Hematopoietic multipotent progenitor cell (in vitro differentiated cells): Measurements from ENCODE around the gene TTLL10. TPM values are rescaled to one million over a fixed set of nuclear protein-coding genes. Genes with fewer than 3 reads are reported as not detected.
"Not testable (repeated sequence)": the region's sequence is repeated elsewhere in the genome, so short reads cannot be mapped to it uniquely, and the experiment has no call there.

Experiments used
- DNase-seq, 3 donors: peaks; one replicate each; pipeline ENCODE4 v3.0.0-alpha.2; 2011 to 2015; ENCODE audit warnings: low read depth in 2 of 3, low spot score in 2 of 3
- total RNA-seq: library from RNA; depleted of rRNA; stranded (reverse); fragments of >200 nt; gene quantifications from one replicate; pipeline ENCODE4 v1.2.3, GENCODE V29; 2012

The TTLL10 gene
- total RNA-seq, 1 donor = 4.3 TPM

DNA sequence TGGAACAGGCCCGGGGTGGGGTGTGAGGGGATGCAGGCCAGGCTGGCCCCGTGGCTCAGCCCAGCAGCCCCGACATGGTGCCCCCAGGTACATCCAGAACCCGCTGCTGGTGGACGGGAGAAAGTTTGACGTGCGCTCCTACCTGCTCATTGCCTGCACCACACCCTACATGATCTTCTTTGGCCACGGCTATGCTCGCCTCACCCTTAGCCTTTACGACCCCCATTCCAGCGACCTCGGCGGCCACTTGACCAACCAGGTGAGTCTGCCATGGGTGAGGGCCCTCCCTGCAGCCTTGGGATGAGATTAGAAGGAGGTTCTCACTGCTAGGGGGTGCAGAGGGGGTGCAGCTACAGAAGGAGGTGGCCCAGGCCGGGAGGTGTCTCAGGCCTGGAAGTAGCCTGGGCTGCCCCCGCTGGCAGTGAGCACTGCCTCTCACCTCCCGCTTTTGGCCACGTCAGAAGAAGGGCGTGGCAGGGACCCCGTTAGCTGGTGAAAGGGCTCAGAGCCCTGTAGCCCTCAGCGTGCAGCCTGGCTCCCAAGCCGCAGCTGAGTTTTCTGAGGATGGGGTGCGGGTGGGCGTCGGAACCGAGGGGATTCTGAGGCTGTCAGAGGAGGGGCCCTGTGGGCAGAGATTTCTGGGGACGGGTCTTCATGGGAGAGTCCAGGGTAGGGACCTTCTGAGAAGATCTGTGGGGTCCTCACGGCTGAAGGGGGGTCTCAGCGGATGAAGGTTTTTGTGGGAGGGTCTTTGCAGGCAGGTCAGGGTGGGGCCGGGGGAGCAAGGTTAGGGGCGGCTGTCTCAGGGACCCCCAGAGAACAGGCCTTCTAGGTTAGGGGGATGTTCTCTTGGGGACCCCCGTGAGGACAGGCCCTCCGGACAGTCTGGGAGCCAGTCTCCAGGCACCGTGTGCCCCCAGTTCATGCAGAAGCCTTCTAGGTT, 10.4 kb downstream of the TTLL10 start:
- DNase-seq = no peak

DNA sequence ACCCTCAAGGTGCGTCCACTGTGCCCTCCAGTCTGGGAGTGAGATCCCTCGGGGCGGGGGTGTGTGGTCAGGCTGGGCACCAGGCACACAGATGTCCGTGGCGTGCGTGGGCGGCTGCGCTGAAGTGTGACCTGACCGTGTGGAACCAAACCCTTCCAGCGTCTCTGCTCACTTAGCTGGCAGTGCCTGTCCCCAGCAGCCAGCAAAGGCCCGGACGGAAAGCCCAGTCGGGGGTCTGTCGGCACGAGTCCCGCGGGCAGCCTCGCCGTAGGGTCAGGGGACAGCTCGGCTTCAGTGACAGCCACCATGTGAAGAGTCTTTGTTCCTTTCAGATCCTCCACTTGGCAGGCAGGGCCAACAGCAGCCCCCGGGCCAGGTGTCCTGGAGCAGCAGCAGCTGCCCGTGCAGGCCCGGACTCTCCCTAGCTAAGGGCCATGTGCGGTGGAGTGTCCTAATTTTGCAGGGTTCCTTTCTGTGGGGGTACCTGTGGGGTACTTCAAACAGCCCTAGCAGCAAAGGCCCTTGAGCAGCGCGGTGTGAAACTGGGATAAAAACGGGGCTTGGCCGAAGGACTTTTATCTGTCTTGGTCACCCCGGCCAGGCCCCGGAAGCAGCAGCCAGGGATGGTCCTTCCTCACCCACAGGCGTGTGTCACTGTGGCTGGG, 11.6 kb downstream of the TTLL10 start:
- no peak for DNase-seq

DNA sequence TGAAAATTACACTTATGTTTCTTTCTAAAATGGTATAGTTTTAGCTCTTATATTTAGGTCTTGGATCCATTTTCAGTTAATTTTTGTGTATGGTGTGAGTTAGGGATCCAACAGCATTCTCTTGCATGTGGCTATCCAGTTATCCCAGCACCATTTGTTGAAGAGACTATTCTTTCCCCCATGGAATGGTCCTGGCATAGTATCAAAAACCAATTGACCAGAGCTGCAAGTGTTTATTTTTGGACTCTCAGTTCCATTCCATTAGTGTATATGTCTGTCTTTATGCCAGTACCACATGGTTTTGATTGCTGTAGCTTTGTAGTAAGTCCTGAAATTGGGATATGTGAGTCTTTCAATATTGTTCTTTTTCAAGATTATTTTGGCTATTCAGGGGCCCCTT, 14.3 kb downstream of the TTLL10 start:
- DNase-seq = no peak

DNA sequence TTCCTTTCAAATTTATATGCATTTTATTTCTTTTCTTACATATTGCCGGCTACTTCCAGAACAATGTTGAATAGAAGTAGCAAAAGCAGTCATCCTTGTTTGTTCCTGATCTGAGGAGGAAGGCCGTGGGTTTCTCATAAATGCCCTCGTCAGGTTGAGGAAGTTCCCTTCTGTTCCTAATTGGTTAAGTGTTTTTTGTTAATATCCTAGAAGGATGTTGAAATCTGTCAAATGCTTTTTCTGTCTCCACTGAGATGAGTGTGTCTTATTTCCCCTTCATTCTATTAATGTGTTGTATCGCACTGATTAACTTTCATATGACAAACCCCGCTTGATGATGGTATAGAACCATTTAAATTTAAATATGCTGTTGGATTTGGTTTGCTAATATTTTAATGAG, 15.4 kb downstream of the TTLL10 start:
- no peak for DNase-seq

DNA sequence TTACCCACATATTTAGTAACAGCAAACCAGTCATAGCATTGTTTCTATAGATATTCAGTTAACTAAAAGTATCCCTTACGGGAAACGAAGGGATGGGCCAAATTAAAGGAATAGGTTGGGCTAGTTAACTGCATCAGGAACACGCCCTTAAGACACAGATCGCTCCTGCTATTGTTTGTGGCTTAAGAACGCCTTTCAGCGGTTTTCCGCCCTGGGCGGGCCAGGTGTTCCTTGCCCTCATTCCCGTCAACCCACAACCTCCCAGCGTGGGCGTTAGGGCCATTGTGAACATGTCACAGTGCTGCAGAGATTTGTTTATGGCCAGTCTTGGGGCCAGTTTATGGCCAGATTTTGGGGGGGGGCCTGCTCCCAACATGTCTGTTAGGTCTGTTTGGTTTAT, 18.1 kb downstream of the TTLL10 start:
- DNase-seq = no peak

DNA sequence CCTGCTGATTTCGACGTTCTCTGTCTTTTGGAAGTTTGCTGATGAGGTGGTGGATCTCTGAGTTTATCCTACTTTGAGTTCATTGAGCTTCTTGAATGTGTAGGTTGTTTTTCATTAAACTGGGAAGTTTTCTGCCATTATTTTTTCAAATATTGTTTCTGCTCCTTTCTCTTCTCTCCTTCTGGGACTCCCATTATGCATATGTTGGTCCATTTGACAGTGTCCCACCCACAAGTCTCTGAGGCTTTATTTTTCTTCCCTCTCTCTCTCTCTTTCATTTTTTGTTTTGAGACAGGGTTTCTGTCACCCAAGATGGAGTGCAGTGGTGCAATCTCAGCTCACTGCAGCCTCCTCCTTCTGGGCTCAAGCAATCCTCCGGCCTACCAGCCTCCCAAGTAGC, 21.0 kb downstream of the TTLL10 start:
- DNase-seq = no peak

DNA sequence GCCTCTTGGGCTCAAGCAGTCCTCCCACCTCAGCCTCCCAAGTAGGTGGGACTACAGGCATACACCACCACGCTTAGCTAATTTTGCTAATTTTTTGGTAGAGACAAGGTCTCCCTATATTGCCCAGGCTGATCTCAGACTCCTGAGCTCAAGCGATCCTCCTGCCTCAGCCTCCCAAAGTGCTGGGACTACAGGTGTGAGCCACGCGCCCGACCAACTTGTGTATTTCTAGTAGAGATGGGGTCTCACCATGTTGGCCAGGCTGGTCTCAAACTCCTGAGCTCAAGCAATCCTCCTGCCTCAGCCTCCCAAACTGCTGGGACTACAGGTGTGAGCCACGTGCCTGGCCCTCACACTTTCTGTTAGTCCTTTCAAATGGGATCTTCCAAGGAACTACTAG, 22.0 kb downstream of the TTLL10 start:
- not testable (repeated sequence) for DNase-seq

DNA sequence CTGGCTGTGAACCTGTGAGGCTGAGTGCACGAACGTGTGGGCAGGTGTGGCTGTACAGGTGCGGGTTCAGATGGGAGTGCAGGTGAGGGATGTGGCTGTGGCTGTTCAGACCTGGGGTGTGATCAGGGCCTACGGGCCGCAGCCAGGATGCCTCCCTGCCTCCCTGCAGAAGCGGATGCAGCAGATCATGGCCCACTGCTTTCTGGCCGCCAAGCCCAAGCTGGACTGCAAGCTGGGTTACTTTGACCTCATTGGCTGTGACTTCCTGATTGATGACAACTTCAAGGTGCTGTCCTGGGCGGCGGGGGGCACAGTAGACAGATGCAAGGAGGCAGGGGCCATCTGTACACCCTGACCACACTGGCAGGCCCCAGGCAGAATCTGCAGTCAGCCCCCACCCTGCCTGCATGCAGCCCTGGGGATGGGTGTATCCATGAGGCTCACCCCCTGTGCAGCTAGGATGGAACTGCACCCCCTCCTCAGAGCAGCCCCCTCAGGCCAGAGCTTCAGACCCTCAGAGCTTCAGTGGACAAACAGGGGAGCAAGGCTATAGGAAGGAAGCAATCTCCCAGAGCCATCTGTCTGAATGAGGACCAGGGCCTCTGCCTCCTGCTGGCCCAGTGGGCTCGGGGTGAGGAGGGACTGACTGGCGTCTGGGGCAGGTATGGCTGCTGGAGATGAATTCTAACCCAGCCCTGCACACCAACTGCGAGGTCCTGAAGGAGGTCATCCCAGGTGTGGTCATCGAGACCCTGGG, 22.9 kb downstream of the TTLL10 start:
- no peak for DNase-seq

DNA sequence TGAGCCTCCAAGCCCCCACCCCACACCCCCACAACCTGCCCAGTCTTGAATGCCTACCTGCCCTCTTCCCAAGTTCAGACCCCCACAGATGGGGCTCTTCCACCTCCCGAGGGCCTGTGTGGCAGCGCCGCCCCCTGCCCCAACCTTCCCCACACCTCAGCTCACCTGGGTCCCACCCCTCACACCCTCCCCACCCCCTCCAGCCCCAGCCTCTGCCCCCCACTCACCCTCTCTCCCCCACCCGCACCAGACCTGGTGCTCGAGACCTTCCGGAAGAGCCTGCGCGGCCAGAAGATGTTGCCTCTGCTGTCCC, 23.5 kb downstream of the TTLL10 start:
- no peak for DNase-seq

DNA sequence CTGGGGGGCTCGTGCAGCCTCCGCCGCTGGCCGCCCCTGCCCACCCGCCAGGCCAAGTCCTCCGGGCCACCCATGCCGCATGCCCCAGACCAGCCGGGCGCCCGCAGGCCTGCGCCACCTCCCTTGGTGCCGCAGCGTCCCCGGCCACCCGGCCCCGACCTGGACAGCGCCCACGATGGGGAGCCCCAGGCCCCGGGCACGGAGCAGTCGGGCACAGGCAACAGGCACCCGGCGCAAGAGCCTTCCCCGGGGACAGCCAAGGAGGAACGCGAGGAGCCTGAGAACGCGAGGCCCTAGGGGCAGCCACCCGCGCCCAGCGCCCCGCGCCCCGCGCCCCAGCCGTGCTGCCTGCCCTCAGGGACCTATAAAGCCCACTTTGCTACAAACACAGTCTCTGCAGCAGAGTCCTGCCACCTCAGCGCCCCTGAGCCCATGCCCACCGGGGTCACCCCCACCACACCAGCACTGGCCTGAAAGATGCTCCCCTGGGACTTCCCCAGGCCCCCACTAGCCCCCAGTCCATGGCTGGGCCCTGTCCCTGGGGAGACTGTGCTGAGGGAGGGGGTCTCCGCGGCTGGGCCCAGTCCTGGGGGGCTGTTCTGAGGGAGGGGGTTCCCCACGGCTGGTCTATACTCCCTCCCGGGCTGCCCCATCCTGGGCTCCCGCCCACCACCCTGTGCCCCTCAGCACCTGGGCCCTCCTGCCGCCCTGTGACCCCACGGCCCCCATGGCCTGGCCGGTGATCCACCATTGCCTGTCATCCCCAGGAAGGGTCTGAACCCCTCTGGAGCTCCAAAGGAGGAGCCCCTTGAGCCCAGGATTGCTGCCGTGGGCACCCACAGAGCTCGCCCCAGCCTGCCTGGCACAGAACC, 24.1 kb downstream of the TTLL10 start:
- DNase-seq = no peak

DNA sequence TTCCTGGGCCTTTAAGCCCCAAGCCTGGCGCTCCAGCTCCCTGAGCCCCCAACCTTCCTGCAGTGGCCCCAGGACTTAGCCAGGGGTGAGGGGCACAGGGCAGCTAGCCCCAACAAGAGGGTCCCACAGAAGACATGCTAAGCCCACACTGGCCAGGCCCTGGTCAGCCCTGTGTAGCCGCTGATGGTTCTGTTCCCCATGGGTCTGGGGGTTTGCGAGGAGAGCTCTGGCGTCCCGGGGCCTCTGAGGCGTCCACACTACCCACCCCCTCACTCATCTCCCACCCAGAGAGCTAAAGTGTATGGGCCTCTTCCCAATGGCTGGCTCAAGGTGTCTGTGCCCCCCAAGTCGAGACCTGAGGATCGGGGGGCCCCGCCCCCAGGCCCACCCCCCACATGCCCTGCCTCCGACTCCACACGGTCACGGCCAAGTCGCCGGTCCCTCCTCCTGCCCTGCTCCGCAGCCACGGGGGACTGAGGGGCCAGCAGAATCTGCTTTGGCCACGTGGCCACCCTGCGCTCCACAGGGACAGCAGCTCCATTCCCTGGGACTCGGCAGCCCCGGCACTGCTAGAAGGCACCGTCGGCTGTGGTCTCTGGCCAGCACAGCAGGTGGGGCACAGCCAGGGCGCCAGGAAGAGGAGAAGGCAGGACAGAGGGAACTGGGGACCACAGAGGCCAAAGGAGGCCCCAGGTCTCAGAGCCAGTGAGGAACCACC, 24.9 kb downstream of the TTLL10 start:
- DNase-seq = no peak

DNA sequence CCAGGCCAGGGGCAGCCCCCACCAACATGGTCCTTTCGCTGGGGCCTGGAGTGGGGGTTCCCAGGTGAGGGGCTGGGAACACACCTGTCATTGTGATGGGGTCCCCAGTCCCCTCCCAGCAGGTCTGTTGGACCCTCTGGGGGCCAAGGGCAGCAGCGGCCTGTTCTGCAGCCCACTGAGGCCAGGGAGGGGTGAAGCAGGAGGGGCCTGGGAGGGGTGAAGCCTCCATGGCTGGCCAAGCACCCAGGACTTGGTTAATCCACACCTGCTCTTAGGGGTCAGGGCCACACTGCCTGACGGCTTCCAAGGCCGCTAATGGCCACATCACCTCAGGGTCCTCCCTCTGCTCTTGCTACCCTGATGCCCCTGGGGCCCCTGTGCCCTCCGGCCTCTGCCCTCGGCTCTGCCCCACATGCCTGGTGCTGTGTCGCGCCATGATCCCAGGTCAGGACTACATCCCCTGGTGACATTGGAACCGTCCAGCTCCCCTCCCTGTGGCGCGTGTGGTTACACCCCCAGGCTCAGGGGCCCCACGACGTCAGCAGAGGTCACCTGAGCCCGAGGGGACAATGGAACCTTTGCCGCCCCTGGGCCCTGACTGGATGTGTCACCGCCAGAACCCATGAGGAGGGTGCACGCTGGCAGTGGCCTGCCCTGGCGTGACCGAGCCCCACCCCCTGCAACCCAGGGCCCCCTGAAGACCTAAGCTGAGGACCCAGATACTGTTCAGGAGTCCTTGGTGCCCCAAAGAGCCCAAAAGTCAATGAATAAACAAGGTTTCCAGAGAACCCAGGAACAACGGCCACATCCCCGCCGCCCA, 25.7 kb downstream of the TTLL10 start:
- DNase-seq = no peak

DNA sequence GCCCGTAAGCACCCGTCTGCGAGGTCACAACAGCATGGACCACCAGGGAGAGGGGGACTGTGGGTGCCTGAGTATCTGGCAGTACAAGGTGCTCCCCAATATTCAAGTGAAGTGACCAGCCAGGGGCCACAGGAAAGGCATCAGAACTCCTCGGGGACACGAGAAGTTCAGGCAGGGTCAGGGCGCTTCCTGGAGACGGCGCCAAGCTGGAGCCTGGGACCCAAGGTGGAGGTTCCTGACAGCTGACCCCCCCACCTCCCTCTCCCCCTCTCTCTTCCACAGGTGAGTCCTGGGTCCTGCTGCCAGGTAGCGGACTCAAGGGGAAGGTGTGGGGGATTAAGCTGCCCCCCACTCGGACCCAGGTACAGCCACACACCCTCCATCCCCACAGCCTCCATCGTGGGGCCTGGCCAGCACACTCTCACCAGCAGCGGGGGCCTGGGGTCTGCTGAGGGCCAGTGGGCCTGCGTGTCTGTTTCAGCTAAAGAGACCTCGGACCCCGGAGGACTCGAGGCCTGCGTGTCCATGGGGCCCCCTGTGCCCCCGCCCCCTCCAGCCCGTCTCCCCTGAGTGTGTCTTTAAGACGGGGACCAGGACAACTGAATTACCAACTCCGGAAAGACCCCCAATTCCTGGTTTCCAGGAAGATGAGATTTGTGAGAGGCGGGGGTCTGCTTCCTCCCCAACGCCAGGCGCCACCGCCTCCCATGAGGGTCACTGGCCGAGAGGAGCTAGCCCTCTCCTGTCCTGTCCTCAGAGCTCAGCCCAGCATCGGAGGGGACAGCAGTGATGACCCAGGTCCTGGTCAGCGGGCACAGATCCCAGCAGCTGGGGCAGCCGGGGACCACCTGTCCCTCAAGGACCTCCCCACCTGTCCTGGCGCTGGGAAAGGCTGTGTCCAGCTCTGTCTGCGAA, 26.5 kb downstream of the TTLL10 start:
- DNase-seq = no peak

DNA sequence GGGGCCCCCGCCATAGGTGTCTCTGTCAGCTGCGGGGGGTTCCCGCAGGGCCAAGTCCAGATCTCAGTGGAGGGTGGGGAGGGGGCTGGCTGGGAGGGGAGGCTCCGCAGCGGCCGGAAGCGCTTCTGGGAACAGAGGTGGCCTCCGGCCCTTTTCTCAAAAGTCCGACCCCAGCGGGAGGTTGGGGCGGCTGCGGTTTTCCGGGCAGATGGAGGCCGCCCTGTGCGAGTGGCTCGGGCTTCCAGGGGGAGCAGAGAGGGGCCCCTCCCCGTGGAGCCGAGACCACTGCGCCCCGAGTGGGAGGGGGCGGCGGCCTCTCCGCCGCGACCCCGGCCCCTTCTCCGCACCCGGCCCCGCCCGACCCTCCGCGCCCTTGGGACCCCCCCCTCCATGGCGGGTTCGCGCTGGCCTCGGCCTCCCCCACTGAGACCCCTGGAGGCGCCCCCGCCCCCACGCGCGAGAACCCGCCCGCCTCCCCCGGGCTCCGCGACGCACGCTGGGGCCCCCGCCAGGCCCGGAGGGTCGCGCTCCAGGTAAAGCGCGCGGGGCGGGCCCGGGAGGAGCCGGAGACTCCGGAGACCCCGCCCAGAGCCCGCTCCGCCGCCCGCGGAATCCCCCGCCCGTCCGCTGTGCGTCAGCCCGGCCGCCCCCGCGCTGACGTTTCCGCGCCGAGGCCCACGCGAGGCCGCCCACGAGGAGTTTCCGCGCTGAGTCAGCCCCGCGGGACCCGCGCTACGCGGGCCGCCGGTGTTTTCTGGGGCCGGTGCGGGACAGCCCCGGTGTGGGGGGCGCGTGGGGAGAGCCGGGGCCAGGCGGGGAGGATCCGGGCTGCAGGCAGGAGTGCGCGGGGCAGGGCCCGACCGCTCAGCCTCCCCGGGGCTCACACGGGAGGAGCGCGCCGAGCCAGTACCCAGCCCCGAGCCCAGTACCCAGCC, 27.5 kb downstream of the TTLL10 start:
- DNase-seq = peak; percentile 55 to 85 (median 83)

DNA sequence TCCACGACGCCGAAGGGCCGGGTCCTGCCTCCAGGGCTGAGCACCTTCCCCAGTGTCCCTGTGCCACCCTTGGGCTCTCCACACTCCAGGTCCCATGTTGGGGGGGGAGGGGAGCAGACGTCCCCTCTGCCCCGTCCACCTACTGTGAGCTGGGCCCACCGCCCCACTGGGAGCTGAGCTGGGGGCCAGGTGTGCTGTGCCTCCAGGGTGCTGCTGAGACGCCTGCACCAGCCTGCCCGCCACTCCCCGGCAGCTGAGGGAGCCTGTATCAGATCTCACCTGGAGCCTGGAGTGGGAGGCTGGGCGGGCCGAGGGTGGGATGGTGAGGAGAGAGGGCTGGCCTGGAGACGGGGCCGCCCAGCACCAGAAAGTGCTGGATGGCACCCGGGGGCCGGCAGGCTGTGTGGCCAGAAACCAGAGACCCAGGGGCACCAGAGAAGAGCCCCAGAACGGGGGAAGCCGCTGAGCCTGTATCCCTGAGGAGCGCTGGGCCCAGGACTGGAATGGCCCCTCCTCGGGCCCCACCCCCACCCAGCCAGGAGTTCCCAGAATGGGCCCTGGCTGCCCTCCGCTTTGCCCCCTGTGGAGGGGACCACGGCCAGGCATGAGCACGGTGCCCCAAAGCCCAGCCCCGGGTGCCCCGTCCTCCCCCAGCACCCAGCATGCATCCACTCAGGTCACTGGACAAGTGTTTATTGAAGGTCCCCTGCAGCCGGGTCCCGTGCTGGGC, 29.3 kb downstream of the TTLL10 start:
- no peak for DNase-seq
